ENCODE results near the gene EMD.
"Not testable (repeated sequence)": the region's sequence is repeated elsewhere in the genome, so short reads cannot be mapped to it uniquely, and the experiment has no call there.

EMD gene

DNA sequence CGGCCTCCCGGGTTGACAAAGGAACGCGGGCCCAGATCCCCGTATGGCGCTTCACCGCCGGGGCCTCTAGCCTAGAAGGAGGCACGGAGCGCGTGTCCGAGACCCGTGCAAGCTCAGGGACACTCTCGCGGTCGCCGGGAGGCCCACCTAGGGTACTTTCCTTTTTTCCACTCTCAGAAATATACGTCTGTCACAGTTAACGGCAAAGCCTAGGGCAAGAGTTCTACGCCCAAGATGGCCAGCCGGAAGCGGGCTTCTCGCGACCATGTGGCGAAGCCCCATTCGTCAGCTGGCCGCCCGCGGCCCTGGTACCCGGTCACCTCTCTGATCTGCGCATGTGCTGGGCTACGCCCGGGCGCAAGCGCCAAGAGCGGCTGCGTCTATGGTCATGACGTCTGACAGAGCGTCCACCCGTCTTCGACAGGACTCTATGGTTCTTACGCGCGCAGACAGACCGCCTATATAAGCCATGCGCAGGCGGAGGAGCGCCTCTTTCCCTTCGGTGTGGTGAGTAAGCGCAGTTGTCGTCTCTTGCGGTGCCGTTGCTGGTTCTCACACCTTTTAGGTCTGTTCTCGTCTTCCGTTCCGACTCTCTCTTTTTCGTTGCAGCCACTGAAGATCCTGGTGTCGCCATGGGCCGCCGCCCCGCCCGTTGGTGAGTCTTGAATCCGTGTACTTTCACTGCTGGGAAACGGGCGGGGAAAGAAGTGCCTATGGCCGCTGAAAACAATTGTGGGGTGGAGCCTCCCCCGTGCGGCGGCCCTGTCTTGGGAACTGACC is 19.0 kb downstream of the EMD start, which contains the start of gene RPL10:
TSS of gene RPL10 (plus strand) at position 490 of the 780 bp plus-strand sequence. CDS start at position 633, 143 bp downstream.
- peak; percentile 90 for DNase-seq

DNA sequence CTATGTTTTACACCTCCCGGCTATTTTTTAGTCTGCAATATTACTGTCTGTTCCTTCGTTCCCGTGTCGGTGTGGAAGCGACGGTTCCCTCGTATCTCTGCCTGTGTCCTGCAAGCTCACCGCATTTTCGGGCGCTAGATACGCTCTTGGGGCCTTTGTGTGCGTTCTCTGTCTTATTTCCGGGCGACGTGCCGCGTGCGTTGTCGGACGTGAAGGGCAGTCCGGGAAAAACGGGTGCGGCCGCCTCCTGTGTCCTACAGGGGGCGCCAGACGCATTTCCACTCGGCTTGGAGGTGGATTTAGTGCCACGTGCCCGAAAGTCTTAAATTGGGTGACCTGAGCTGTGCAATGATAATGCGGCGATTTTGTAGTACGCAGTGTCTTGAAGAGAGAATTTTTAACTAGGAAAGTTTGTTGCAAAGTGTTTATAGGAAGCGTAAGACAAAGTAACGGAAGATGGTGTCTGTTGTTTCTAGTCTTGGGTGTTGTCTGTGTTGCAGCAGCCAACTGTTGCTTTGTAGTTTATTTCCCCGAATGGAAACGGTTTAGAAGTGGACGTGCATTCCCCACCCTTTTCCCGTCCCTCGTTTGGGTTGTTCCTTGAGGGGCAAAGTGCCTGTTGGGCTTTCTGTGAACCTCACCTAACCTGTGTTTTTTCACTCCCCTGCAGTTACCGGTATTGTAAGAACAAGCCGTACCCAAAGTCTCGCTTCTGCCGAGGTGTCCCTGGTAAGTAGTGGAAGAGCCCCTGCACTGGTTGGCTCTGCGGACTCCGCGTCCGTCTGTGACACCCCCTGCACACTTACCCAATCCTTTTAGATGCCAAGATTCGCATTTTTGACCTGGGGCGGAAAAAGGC is 19.8 kb downstream of the EMD start:
- DNase-seq, result no peak

DNA sequence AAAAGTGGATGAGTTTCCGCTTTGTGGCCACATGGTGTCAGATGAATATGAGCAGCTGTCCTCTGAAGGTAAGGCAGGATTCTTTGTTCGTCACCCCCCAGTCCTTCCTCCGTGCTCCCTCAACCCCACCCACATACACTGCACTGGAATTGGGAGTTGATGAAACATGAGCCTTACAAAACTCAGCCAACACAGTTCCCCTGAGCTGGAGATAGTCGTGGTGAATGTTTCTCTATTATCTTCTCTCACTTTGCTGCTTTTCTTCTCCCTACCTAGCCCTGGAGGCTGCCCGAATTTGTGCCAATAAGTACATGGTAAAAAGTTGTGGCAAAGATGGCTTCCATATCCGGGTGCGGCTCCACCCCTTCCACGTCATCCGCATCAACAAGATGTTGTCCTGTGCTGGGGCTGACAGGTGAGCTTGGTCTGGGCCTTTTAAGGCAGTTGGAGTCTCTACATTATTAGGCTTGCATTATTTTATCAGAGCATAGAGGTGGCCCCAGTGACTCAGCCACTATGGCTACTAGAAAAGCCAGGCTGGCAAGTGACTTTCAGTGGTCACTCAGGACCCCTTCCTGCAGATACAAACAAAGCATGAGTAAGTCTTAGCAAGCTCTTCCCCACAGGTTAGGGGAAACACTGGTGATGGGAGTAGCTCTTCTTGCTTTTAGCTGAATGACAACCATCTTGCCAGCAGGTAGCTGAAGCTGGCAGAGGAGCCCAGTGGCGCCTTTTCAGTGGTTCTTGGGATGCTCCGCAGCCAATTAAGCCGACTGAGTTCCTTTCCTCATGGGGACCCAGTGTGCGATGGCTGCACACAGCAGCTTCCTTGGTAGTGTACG is 20.7 kb downstream of the EMD start:
- DNase-seq, result no peak

DNA sequence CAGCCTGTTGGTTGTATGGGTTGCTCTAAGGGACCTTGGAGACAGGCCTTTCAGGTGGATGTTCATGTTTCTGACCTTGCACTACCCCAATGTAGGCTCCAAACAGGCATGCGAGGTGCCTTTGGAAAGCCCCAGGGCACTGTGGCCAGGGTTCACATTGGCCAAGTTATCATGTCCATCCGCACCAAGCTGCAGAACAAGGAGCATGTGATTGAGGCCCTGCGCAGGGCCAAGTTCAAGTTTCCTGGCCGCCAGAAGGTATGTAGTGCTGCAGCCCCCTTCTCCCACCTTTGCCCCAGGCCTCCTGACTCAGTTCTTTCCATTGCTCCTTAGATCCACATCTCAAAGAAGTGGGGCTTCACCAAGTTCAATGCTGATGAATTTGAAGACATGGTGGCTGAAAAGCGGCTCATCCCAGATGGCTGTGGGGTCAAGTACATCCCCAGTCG is 21.3 kb downstream of the EMD start:
- not testable (repeated sequence) for DNase-seq

GRCh38 chrX:154401045-154401799 is 22.1 kb downstream of the EMD start:
- DNase-seq, result peak; percentile 63

GRCh38 chrX:154401918-154402621 is 23.0 kb downstream of the EMD start:
- DNase-seq, result no peak

GRCh38 chrX:154402622-154403127 is 23.6 kb downstream of the EMD start:
- DNase-seq, result no peak

DNA sequence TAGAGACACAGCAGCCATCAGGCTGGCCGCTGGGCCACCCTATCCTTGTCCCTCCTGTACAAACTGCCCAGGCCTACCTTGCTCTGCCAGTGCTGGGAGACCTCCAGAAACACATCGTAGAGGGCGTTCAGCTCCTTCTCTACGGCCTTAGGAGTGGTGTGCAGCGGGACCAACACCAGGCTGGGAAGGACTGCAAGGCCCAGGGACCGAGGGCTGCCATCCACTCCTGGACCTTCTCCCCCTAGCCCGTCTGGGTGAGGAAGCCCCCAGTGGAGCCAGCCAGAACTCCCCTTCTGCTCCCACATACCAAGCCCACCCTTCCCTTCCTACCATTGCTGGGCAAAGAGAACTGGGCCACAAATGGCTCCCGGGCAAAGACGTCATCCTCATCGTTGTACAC is 24.1 kb downstream of the EMD start:
- DNase-seq, result no peak

- no peak for DNase-seq
Measured at GRCh38 chrX:154403858-154404257, 24.8 kb downstream of the EMD start.

DNA sequence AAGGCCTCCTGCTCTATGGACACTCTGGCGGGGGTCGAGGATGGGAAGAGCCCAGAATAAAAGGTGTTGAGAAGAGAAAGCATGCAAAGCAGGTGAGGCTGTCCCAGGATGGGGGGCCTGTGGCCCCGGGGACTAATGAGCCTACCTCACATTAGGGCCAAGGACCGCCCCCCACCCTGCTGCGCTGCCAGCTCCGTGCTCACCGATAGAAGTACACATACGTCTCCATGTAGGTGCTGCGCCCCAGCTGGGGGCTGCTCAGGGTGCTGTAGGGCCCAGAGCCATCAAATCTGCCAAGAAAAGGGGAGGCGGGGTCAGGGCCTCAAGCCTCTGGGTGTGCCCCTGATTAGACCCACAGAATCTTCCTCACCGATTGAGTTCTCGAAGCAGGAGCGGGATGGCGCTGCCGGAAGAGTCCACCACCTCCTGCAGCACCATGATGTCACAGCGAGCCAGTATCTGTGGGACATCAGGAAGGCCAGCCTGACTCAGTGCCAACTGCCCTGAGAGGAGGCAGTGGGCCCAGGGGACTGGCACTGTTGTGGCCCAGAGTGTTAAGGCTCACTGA is 25.6 kb downstream of the EMD start:
- no peak for DNase-seq

DNA sequence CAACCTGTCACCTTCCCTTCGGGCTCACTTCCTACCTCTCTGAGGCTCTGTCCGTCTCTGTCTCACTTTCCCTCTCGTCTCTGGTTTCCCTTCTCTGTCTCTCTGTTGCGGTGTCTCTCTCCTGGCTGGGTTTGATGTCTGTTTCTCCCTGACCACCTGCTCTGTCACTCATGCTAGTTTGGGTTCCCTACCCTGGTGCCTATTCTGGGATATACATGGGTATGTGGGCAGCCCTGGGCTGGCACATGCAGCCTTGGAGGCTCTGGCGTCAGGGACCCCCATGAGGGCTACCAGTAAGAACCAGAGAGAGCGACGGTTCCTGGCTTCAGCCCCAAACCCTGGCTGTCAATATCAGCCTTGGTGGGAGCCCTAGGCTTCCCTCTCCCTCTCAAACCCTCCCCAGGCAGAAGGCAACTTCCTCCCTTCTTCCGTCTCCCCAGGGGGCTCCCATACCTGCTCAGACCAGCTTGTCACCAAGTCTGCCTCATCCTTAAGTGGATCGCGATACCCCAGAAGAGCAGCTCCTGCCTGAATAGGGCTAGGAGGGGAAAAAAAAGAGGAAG is 29.6 kb downstream of the EMD start:
- no peak for DNase-seq

- DNase-seq, result no peak
Measured at GRCh38 chrX:154409222-154409871, 30.3 kb downstream of the EMD start, which contains the start of gene DNASE1L1. TSS of gene DNASE1L1 (minus strand) at chrX:154409254. CDS start at chrX:154405568, 3,686 bp downstream.

DNA sequence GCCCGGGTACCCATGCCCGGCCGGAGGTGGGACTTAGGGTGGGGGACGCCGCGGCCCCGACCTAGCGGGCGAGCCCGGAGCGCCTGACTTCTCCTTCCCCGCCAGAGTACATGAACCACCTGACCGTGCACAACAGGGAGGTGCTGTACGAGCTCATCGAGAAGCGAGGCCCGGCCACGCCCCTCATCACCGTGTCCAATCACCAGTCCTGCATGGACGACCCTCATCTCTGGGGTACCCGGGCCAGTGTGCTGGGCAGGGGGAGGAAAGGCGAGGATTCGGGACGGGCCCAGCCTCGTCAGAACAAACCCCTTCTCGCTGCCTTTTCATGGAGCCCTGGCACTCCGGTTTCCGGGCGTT is 32.9 kb downstream of the EMD start:
- no peak for DNase-seq

DNA sequence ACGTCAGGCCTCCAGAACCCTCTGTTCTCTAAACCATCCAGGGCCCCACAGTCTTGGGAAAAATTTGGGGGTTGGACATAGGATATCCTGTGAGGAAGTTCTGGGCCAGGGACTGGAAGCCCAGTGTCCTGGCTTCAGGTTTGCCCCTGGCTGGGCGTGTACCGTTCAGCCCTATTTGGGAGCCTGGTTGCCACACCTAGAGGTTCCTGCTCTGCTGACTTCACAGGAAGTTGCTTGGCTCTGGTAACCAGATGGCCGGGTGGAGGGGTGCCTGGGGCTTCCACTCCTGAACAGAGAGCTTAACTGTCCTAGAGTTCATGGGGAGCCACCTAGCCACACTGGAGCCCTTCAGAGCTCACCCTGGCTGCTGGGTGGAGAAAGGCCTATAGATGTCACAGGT is 33.4 kb downstream of the EMD start:
- DNase-seq, result no peak

DNA sequence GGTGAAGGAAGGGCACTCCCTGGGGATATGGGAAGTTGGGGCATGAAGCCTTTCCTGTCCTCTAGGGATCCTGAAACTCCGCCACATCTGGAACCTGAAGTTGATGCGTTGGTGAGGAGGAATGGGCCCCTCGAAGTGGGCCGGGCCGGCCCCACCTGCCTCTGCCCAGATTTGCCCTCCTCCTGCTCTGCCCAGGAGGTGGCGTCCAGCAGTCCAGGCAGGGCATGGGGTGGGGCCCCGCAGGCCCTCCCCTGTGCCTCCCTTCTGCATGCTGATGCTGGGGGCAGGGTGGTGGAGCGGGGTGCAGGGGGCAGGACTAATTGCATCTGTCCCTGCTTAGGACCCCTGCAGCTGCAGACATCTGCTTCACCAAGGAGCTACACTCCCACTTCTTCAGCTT is 34.0 kb downstream of the EMD start:
- DNase-seq, result no peak

DNA sequence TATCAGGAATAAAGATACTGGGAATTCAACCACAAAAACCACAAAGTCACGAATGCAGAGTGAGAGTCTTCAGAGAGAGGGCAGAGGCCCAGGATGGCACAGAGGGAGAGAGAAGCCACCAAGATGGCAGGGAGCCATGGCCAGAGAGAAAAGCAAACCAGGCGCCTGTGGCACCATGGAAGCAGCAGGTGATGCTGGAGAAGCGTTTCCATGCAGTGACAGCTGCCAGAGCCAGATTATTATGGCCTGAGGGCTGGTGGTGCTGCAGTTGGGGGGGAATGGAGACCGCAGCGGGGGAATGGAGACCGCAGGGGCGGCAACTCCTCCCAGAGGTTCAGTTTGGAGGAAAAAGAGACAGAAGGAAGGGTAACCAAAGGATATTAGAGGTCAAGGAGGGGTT is 38.1 kb downstream of the EMD start:
- DNase-seq, result no peak

DNA sequence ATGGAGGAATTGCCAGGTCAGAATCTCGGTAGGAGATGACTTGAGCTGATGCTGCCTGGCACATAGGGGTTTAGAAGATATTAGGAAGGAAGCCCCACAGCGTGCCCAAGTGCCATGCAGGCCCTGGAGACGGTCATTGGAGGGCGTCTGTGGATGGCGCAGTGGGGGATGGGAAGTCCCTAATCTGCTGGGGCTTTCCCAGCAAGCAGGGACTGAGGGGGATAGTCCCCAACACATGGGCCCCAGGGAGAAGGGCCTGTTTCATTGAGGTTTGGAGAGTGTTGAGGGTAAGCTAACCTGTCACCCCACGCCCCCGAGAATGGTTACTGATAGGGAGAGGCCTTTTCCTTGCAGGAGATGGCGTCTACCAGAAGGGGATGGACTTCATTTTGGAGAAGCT is 40.1 kb downstream of the EMD start:
- DNase-seq, result no peak

- no peak for DNase-seq
Measured at GRCh38 chrX:154419688-154420401, 40.8 kb downstream of the EMD start.

DNA sequence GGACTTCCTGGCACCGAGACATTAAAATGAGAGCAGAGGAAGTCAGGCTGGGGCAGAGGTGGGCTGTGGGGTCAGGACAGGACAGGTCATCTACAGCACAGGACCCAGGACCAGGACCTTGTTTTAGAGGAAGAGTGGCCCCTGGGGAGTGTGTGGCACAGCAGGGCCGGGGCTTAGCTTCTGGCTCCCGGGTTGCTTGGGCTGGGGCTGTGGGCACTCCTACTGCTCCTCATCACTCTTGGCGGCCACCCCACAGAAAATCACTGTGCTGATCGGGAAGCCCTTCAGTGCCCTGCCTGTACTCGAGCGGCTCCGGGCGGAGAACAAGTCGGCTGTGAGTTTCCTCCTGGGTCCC is 41.3 kb downstream of the EMD start:
- no peak for DNase-seq
